HEK293T (cell line): Measurements from ENCODE around the gene PSMD4.
"Not testable (repeated sequence)": the region's sequence is repeated elsewhere in the genome, so short reads cannot be mapped to it uniquely, and the experiment has no call there.

Experiments
- CTCF ChIA-PET: fragments of 350-600 bp; formaldehyde crosslinking; extraction: SDS; loops from one replicate; lab custom pipeline; 2021; ENCODE audit warnings: antibody characterized with exemption, inconsistent platforms; lab: Yijun Ruan, JAX
- POLR2A ChIA-PET: fragments of 350-600 bp; formaldehyde crosslinking; extraction: SDS; loops from one replicate; lab custom pipeline; 2020; ENCODE audit warnings: antibody characterized with exemption, inconsistent platforms; lab: Yijun Ruan, JAX
- DNase-seq: peaks from one replicate; pipeline ENCODE4 v3.0.0; 2012; ENCODE audit warnings: mixed read lengths; ENCODE audit errors: extremely low spot score
- ARNT ChIP-seq: fragments of 450-650 bp; IDR thresholded peaks from 2 replicates; pipeline ENCODE4 v1.6.1; 2017; ENCODE audit warnings: mild to moderate bottlenecking
- BHLHE40 ChIP-seq: fragments of 450-650 bp; IDR thresholded peaks from 2 replicates; pipeline ENCODE4 v1.6.1; 2016; ENCODE audit warnings: mild to moderate bottlenecking, moderate library complexity, borderline replicate concordance
- CTBP1 ChIP-seq: fragments of 450-650 bp; IDR thresholded peaks from 2 replicates; pipeline ENCODE4 v1.6.1; 2016; ENCODE audit warnings: borderline replicate concordance
- ELF4 ChIP-seq: fragments of 450-650 bp; IDR thresholded peaks from 2 replicates; pipeline ENCODE4 v1.6.1; 2017; ENCODE audit warnings: antibody characterized with exemption
- FOXA1 ChIP-seq: fragments of 450-650 bp; IDR thresholded peaks from 2 replicates; pipeline ENCODE4 v1.6.1; 2016; ENCODE audit warnings: mild to moderate bottlenecking
- FOXK2 ChIP-seq: fragments of 450-650 bp; IDR thresholded peaks from 2 replicates; pipeline ENCODE4 v1.6.1; 2016; ENCODE audit warnings: mild to moderate bottlenecking
- FOXM1 ChIP-seq: fragments of 450-650 bp; IDR thresholded peaks from 2 replicates; pipeline ENCODE4 v1.6.1; 2017; ENCODE audit warnings: mild to moderate bottlenecking, borderline replicate concordance
- HDGF ChIP-seq: fragments of 450-650 bp; IDR thresholded peaks from 2 replicates; pipeline ENCODE4 v1.6.1; 2017; ENCODE audit warnings: antibody characterized with exemption, borderline replicate concordance
- L3MBTL2 ChIP-seq: fragments of 450-650 bp; conservative IDR thresholded peaks from 2 replicates; pipeline ENCODE4 v1.6.1; 2016; ENCODE audit warnings: mild to moderate bottlenecking
- LEF1 ChIP-seq: fragments of 450-650 bp; IDR thresholded peaks from 2 replicates; pipeline ENCODE4 v1.6.1; 2017; ENCODE audit warnings: mild to moderate bottlenecking, borderline replicate concordance
- NFRKB ChIP-seq: fragments of 450-650 bp; IDR thresholded peaks from 2 replicates; pipeline ENCODE4 v1.6.1; 2016; ENCODE audit warnings: mild to moderate bottlenecking, moderate library complexity
- SP1 ChIP-seq: fragments of 450-650 bp; IDR thresholded peaks from 2 replicates; pipeline ENCODE4 v1.6.1; 2017
- SUZ12 ChIP-seq: fragments of 450-650 bp; IDR thresholded peaks from 2 replicates; pipeline ENCODE4 v1.6.1; 2016; ENCODE audit warnings: mild to moderate bottlenecking
- TARDBP ChIP-seq: fragments of 450-650 bp; IDR thresholded peaks from 2 replicates; pipeline ENCODE4 v1.6.1; 2016
- ZNF384 ChIP-seq: fragments of 450-650 bp; IDR thresholded peaks from 2 replicates; pipeline ENCODE4 v1.6.1; 2016
- TF ChIP-seq, protein P1 (sequence below): fragments of 450-650 bp; IDR thresholded peaks from 2 replicates; pipeline ENCODE4 v1.6.1; 2016

The PSMD4 gene

DNA sequence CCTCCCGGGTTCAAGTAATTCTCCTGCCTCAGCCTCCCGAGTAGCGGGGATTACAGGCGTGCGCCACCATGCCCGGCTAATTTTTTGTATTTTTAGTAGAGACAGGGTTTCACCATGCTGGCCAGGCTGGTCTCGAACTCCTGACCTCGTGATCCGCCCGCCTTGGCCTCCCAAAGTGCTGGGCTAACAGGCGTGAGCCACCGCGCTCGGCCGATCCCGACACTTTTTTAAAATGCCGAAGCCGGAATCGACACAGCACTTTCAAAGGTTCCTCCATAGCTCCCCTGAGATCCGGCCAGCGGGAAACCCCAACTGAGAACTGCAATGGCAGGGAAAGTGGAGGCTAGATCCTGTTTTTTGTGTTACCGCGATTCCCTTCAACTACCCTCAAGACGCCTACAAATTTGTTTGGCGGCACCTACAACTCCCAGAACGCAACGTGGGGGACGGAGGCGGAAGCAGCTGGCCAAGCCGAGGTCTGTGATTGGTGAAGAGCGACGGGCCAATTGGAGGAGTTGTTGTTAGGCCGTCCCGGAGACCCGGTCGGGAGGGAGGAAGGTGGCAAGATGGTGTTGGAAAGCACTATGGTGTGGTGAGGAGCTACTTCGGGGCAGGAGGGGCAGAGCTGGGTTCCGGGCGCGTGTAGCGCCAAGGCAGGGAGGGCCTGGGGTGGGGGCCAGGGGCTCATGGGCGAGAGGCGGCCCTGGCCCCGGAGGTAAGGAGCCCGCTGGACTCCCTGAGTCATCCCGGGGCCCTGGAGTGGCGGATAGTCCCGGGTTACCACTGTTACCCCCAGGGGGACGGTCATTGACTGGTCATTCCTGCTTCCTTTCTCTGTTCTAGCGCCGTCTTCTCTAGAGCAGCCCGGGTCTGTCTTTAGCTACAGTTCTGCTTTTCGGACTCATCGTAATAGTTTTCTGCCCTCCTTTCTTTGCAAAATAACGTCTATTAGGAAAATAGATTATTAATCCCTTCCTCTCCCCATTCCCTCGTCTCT, at the start of gene PSMD4:
TSS of gene PSMD4 (plus strand) at position 518 of the 997 bp plus-strand sequence. CDS start at position 567, 49 bp downstream.
- POLR2A ChIA-PET = interaction anchor here (0.6 to 2.2 kb wide), 18 partner anchors 8 to 486 kb away, joined by 3 to 27 read pairs (median 4); partner anchors contain the start of genes MINDY1, PIP5K1A, VPS72 and ZNF687
- CTCF ChIA-PET = interaction anchor here (0.5 to 1.2 kb wide), 2 partner anchors 152 to 158 kb away, joined by 4 to 5 read pairs; no protein-coding TSS in a partner anchor
- DNase-seq = peak; percentile 99

DNA sequence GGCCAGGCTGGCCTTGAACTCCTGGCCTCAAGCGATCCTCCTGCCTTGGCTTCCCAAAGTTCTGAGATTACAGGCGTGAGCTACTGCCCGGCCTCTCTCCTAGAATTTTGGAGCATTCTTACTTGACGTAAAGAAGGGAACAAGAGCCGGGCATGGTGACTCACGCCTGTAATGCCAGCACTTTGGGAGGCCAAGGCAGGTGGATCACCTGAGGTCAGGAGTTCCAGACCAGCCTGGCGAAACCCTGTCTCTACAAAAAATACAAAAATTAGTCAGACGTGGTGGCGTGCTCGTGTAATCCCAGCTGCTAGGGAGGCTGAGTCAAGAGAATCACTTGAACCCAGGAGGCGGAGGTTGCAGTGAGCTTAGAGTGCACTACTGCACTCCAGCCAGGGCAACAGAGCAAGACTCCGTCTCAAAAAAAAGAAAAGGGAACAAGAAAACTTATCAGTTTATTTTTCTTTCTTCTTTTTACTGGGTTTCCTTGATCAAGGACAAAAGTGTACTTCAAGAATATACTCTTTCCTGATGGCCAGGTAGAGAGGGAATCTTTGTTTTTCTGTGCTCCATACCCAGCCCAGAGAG, 49.1 kb upstream of the PSMD4 start:
- CTCF ChIA-PET, DNase-seq, POLR2A ChIA-PET: not testable (repeated sequence)

More for the DNA sequence above, at the start of gene PSMD4:
- TF ChIP-seq BHLHE40 (no peak), SUZ12 (no peak), ELF4 (peak; percentile 93), SP1 (no peak), ARNT (no peak), LEF1 (no peak), FOXA1 (no peak), NFRKB (no peak), L3MBTL2 (peak; percentile 91), HDGF (no peak), ZNF384 (no peak), FOXM1 (no peak), FOXK2 (no peak), CTBP1 (no peak)
- TF ChIP-seq, protein P1, sequence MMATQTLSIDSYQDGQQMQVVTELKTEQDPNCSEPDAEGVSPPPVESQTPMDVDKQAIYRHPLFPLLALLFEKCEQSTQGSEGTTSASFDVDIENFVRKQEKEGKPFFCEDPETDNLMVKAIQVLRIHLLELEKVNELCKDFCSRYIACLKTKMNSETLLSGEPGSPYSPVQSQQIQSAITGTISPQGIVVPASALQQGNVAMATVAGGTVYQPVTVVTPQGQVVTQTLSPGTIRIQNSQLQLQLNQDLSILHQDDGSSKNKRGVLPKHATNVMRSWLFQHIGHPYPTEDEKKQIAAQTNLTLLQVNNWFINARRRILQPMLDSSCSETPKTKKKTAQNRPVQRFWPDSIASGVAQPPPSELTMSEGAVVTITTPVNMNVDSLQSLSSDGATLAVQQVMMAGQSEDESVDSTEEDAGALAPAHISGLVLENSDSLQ = no peak

DNA sequence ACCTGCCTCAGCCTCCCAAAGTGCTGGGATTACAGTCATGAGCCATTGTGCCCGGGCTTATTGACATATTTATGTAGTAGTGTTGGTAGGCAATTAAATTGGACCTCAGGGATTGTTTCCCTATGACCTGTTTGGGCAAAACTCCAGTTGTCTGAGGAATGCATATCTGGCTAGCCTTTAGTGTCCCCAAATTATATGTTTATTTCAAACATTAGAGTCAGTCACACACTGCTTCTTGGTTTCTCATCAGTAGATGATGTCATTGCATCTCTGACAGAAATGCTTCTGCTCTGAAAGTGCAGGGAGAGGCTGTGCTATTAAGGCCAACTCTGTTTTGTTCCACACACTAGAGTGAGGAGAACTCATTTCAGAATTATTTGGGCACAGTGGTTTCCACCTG, 43.7 kb upstream of the PSMD4 start:
- ChIA-PET POLR2A (interaction anchor here (1.5 kb wide), 1 partner anchor 21 kb away, joined by 7 read pairs; the partner anchor contains the start of gene VPS72), CTCF (interaction anchor here (0.9 to 1.2 kb wide), 2 partner anchors 41 to 113 kb away, joined by 3 read pairs; no protein-coding TSS in a partner anchor)
- no peak for DNase-seq
- TF ChIP-seq TARDBP (no peak), SUZ12 (no peak), L3MBTL2 (no peak), BHLHE40 (no peak), LEF1 (no peak), SP1 (no peak), NFRKB (no peak)

DNA sequence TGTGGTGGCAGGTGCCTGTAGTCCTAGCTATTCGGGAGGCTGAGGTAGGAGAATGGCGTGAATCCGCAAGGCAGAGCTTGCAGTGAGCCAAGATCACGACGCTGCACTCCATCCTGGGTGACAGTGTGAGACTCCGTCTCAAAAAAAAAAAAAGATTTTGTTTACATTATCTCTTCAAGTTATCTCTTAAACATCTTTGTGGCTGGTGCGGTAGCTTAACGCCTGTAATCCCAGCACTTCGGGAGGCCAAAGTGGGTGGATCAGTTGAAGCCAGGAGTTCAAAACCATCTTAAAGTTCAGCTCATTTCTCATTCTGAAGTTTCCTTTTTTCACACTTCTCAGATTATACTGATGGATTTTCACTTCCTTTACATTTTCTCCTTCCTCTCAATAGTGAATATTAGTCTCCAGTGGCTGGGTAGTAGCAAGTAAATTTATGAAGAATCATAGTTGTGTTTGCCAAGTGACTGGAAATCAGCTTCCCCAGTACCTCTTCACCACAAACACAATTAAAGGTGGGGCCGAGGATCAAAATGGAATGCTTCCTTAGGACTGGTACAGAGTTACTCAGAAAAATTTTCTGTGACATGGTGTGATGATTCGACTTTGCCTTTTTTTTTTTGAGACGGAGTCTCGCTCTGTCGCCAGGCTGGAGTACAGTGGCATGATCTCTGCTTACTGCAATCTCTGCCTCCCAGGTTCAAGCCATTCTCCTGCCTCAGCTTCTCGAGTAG, 42.4 kb upstream of the PSMD4 start:
- TF ChIP-seq HDGF = no peak
- TF ChIP-seq LEF1 = no peak
- TF ChIP-seq L3MBTL2 = no peak
- TF ChIP-seq ZNF384 = 0 out of 2 replicates have a peak, but pooled peaks have one; percentile 28
- POLR2A ChIA-PET = interaction anchor here (1.1 to 1.5 kb wide), 3 partner anchors 13 to 42 kb away, joined by 3 to 8 read pairs (median 7); partner anchors contain the start of genes PSMD4 and VPS72
- no peak for DNase-seq
- CTCF ChIA-PET = interaction anchor here (0.6 to 1.6 kb wide), 4 partner anchors 13 to 101 kb away, joined by 3 to 6 read pairs (median 3); no protein-coding TSS in a partner anchor

DNA sequence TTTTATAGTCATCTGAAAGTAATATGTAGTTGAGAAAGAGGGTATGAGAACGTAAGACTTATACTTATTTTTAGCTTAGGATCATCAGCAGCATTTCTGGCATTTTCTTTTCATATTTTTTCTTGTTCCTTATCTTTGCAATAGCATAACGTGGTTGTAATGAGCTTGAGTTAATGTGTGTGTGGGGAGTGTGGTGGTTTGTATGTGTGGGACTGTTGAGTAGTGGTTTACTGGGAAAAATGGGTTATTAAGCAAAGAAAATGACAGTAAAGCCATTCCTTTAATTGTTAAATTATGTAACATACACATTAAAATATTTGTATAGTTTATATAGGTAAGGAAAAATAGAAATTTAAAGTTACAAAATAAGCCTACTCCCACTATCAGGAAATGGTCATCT, 41.0 kb upstream of the PSMD4 start:
- TF ChIP-seq L3MBTL2 (no peak), SP1 (no peak), BHLHE40 (no peak), ARNT (no peak), TARDBP (no peak), LEF1 (no peak), ELF4 (no peak), CTBP1 (no peak), FOXK2 (no peak), FOXM1 (no peak), SUZ12 (no peak), FOXA1 (no peak), NFRKB (no peak), HDGF (no peak), ZNF384 (no peak)
- TF ChIP-seq, protein P1 = no peak
- no peak for DNase-seq
- ChIA-PET POLR2A (interaction anchor here (0.9 to 1.3 kb wide), 2 partner anchors 10 to 68 kb away, joined by 3 to 4 read pairs; partner anchors contain the start of gene ZNF687), CTCF (interaction anchor here (1.6 kb wide), 1 partner anchor 38 kb away, joined by 6 read pairs; no protein-coding TSS in a partner anchor)

DNA sequence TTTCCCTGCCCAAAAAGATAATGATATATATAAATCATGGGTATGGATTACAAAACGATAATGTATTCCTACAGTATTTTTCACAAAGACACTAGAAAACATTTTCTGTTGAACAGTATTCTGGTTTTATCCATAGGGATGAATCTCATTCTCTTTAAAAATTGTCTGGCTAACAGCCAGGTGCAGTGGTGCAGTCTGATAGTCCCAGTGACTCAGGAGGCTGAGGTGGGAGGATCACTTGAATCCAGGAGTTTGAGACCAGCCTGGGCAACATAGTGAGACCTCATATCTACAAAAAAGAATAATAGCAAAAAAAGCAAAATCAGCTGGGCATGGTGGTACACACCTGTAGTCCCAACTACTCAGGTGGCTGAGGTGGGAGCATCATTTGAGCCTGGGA, 32.9 kb upstream of the PSMD4 start:
- ChIA-PET POLR2A (no interaction called here), CTCF (no interaction called here)
- DNase-seq = no peak
- TF ChIP-seq, protein P1 = no peak
- no peak for TF ChIP-seq BHLHE40
- no peak for TF ChIP-seq CTBP1
- TF ChIP-seq LEF1 = no peak
- no peak for TF ChIP-seq ELF4
- no peak for TF ChIP-seq SP1
